Measurements from ENCODE around the gene TAC4.
"Not testable (repeated sequence)": the region's sequence is repeated elsewhere in the genome, so short reads cannot be mapped to it uniquely, and the experiment has no call there.

The TAC4 gene

GRCh38 chr17:49843774-49844350 is 4.0 kb downstream of the TAC4 start:
- DNase-seq (ENCODE audit: low spot score), result peak; percentile 6
- no peak for FAIRE-seq

- FAIRE-seq (no peak), DNase-seq (ENCODE audit: low spot score) (no peak)
Measured at GRCh38 chr17:49842846-49843245, 5.0 kb downstream of the TAC4 start.

GRCh38 chr17:49842371-49842770 is 5.5 kb downstream of the TAC4 start:
- DNase-seq (ENCODE audit: low spot score) (no peak), FAIRE-seq (no peak)

GRCh38 chr17:49841548-49841947 is 6.3 kb downstream of the TAC4 start:
- FAIRE-seq (no peak), DNase-seq (ENCODE audit: low spot score) (no peak)

GRCh38 chr17:49839455-49839854 is 8.4 kb downstream of the TAC4 start:
- no peak for FAIRE-seq

GRCh38 chr17:49836111-49837030 is 11.5 kb downstream of the TAC4 start:
- DNase-seq (ENCODE audit: low spot score) (peak; percentile 79), FAIRE-seq (peak; percentile 79)

More at GRCh38 chr17:49839455-49839854, 8.4 kb downstream of the TAC4 start:
- no peak for DNase-seq (ENCODE audit: low spot score)

- no peak for DNase-seq (ENCODE audit: low spot score)
- FAIRE-seq, result no peak
Measured at GRCh38 chr17:49835472-49835871, 12.4 kb downstream of the TAC4 start.

- FAIRE-seq (no peak), DNase-seq (ENCODE audit: low spot score) (no peak)
Measured at GRCh38 chr17:49834118-49834743, 13.6 kb downstream of the TAC4 start.

GRCh38 chr17:49832840-49833599 is 14.8 kb downstream of the TAC4 start:
- FAIRE-seq (no peak), DNase-seq (ENCODE audit: low spot score) (no peak)

GRCh38 chr17:49830605-49831004 is 17.3 kb downstream of the TAC4 start:
- DNase-seq (ENCODE audit: low spot score) (peak; percentile 30), FAIRE-seq (peak; percentile 62)

GRCh38 chr17:49829026-49829425 is 18.8 kb downstream of the TAC4 start:
- DNase-seq (ENCODE audit: low spot score) (no peak), FAIRE-seq (no peak)

- FAIRE-seq; DNase-seq (ENCODE audit: low spot score): not testable (repeated sequence)
Measured at GRCh38 chr17:49828325-49828724, 19.5 kb downstream of the TAC4 start.

GRCh38 chr17:49825645-49826044 is 22.2 kb downstream of the TAC4 start:
- no peak for DNase-seq (ENCODE audit: low spot score)
- FAIRE-seq, result no peak

GRCh38 chr17:49823614-49824013 is 24.3 kb downstream of the TAC4 start:
- DNase-seq (ENCODE audit: low spot score), result no peak

GRCh38 chr17:49822829-49823228 is 25.0 kb downstream of the TAC4 start:
- DNase-seq (ENCODE audit: low spot score) (no peak), FAIRE-seq (no peak)

More at GRCh38 chr17:49823614-49824013, 24.3 kb downstream of the TAC4 start:
- FAIRE-seq, result no peak

GRCh38 chr17:49821916-49822315 is 26.0 kb downstream of the TAC4 start:
- FAIRE-seq (no peak), DNase-seq (ENCODE audit: low spot score) (no peak)

GRCh38 chr17:49821466-49821865 is 26.4 kb downstream of the TAC4 start:
- no peak for FAIRE-seq
- no peak for DNase-seq (ENCODE audit: low spot score)

GRCh38 chr17:49820773-49821172 is 27.1 kb downstream of the TAC4 start:
- FAIRE-seq, result no peak
- DNase-seq (ENCODE audit: low spot score), result no peak

GRCh38 chr17:49819651-49820050 is 28.2 kb downstream of the TAC4 start:
- FAIRE-seq (no peak), DNase-seq (ENCODE audit: low spot score) (no peak)

GRCh38 chr17:49819138-49819537 is 28.7 kb downstream of the TAC4 start:
- FAIRE-seq (no peak), DNase-seq (ENCODE audit: low spot score) (no peak)

GRCh38 chr17:49817993-49818392 is 29.9 kb downstream of the TAC4 start:
- FAIRE-seq (no peak), DNase-seq (ENCODE audit: low spot score) (no peak)
